Osteoblast (primary cell): ENCODE measurements around the gene PRPF39. TPM values are rescaled to one million over a fixed set of nuclear protein-coding genes. Genes with fewer than 3 reads are reported as not detected.

Source experiments
- DNase-seq: peaks from one replicate; pipeline ENCODE4 v3.0.0; 2011; ENCODE audit warnings: low spot score, mixed read lengths; ENCODE audit not compliant: insufficient read length; ENCODE audit errors: missing footprints
- H2AFZ ChIP-seq: 2 replicates; pipeline ENCODE4 v1.6.0; 2011; ENCODE audit warnings: mild to moderate bottlenecking, low read length
- H3K27ac ChIP-seq: 2 replicates; pipeline ENCODE4 v1.5.1; 2011; ENCODE audit warnings: mild to moderate bottlenecking, low read depth, low read length, moderate library complexity
- H3K27me3 ChIP-seq: 2 replicates; pipeline ENCODE4 v1.6.0; 2012; ENCODE audit warnings: mild to moderate bottlenecking, control low read depth, inconsistent platforms, low read length, moderate library complexity; ENCODE audit not compliant: insufficient read depth
- H3K36me3 ChIP-seq: 2 replicates; pipeline ENCODE4 v1.5.1; 2011; ENCODE audit warnings: mild to moderate bottlenecking, low read length, control low read depth, moderate library complexity; ENCODE audit not compliant: insufficient read depth
- H3K4me1 ChIP-seq: 2 replicates; pipeline ENCODE4 v1.5.1; 2011; ENCODE audit warnings: mild to moderate bottlenecking, low read length, control low read depth, moderate library complexity; ENCODE audit not compliant: insufficient read depth
- H3K4me2 ChIP-seq: 2 replicates; pipeline ENCODE4 v1.6.0; 2011; ENCODE audit warnings: mild to moderate bottlenecking, low read length; ENCODE audit not compliant: insufficient read depth
- H3K4me3 ChIP-seq: fragments of 200-600 bp; sonication (generic); 3 replicates; pipeline ENCODE4 v1.5.1; 2012; ENCODE audit warnings: mild to moderate bottlenecking, low read length, inconsistent platforms; ENCODE audit not compliant: insufficient read depth
- H3K79me2 ChIP-seq: 2 replicates; pipeline ENCODE4 v1.6.0; 2012; ENCODE audit warnings: mild to moderate bottlenecking, low read length, control low read depth, inconsistent platforms; ENCODE audit not compliant: insufficient read depth
- H3K9me3 ChIP-seq: 2 replicates; pipeline ENCODE4 v1.5.1; 2011; ENCODE audit warnings: low read depth, low read length, control low read depth
- H4K20me1 ChIP-seq: 2 replicates; pipeline ENCODE4 v1.6.0; 2012; ENCODE audit warnings: mild to moderate bottlenecking, low read length, control low read depth; ENCODE audit not compliant: insufficient read depth
- CTCF ChIP-seq: IDR thresholded peaks from 2 replicates; pipeline ENCODE4 v1.5.1; 2011; ENCODE audit warnings: mild to moderate bottlenecking, low read depth, low read length, moderate library complexity; ENCODE audit errors: extremely low read depth
- total RNA-seq: library from RNA; depleted of rRNA; stranded (reverse); fragments of >200 nt; gene quantifications from 2 replicates; pipeline ENCODE4 v1.2.3, GENCODE V29; 2012

PRPF39 gene
- total RNA-seq, 1 donor: 35.1 TPM

GRCh38 chr14:45133683-45134050 is 49.8 kb downstream of the PRPF39 start:
- Histone ChIP-seq H3K27me3 (no peaks in the 10 kb centered on the region), H3K9me3 (no peaks in the 10 kb centered on the region), H3K4me1 (peaks cover 18% of the 10 kb centered on the region), H4K20me1 (no peaks in the 10 kb centered on the region), H2AFZ (peak overlapping the region; percentile 97), H3K36me3 (no peaks in the 10 kb centered on the region), H3K27ac (peak overlapping the region; percentile 87), H3K79me2 (peaks cover 60% of the 10 kb centered on the region), H3K4me3 (peak overlapping the region; percentile 86), H3K4me2 (peak overlapping the region; percentile 82)
- no peak for TF ChIP-seq CTCF
- no peak for DNase-seq

- Histone ChIP-seq H3K79me2 (peaks cover 66% of the 10 kb centered on the region), H2AFZ (peak within 1 kb of the TSS; percentile 97), H3K9me3 (no peaks in the 10 kb centered on the region), H3K27ac (peak within 1 kb of the TSS; percentile 87), H3K4me1 (peaks cover 21% of the 10 kb centered on the region), H4K20me1 (no peaks in the 10 kb centered on the region), H3K4me3 (peak within 1 kb of the TSS; percentile 86), H3K4me2 (peak within 1 kb of the TSS; percentile 98), H3K27me3 (no peaks in the 10 kb centered on the region), H3K36me3 (no peaks in the 10 kb centered on the region)
- TF ChIP-seq CTCF: peak; percentile 17
- peak; percentile 96 for DNase-seq
These were observed 50.4 kb downstream of the PRPF39 start, which contains the start of gene FKBP3 for GRCh38 chr14:45134051-45134958. Gene FKBP3, minus strand, starts transcription at chr14:45134481. Its CDS starts 25 bp downstream, at chr14:45134456.

GRCh38 chr14:45135156-45135555 is 51.2 kb downstream of the PRPF39 start:
- H3K4me2 ChIP-seq: peak overlapping the region; percentile 98
- H3K4me1 ChIP-seq: peaks cover 21% of the 10 kb centered on the region
- no peaks in the 10 kb centered on the region for H3K9me3 ChIP-seq
- no peak for DNase-seq
- peaks cover 73% of the 10 kb centered on the region for H3K79me2 ChIP-seq
- H3K27me3 ChIP-seq: no peaks in the 10 kb centered on the region
- H3K36me3 ChIP-seq: no peaks in the 10 kb centered on the region
- H3K4me3 ChIP-seq: peak overlapping the region; percentile 86
- TF ChIP-seq CTCF: no peak
- peak overlapping the region; percentile 87 for H3K27ac ChIP-seq
- peak overlapping the region; percentile 89 for H2AFZ ChIP-seq
- H4K20me1 ChIP-seq: no peaks in the 10 kb centered on the region
